HepG2 (cell line): ENCODE data around the gene ALK. TPM values are rescaled to one million over a fixed set of nuclear protein-coding genes. Genes with fewer than 3 reads are reported as not detected.

Experiments
- ATAC-seq: fragments of 200-7000 bp; cut with Tn5 transposase; 3 replicates; pipeline ENCODE4 v1.9.1; 2020; ENCODE audit warnings: mild to moderate bottlenecking, moderate library complexity
- BruUV-seq: library from RNA; stranded (reverse); fragments of 400-500 nt; replicated peaks from 2 replicates; lab custom pipeline; 2021; lab: Mats Ljungman, UMichigan
- CTCF ChIA-PET: fragments of 300-600 bp; formaldehyde crosslinking; extraction: SDS; loops from one replicate; lab custom pipeline; 2021; ENCODE audit warnings: low total read pairs, inconsistent platforms, low intra/inter-chr PET ratio; lab: Yijun Ruan, JAX
- POLR2A ChIA-PET: fragments of 350-600 bp; sonication (Branson Sonifier 250); formaldehyde crosslinking; loops from one replicate; lab custom pipeline; 2020; ENCODE audit warnings: antibody characterized with exemption, inconsistent platforms; lab: Yijun Ruan, JAX
- DNase-seq: peaks from one replicate; pipeline ENCODE4 v3.0.0-alpha.2; 2015; ENCODE audit warnings: low spot score
- FAIRE-seq: peaks from 3 replicates; lab custom pipeline; 2011; peaks lifted over from hg19 to GRCh38; lab: Jason Lieb, UNC
- H2AFZ ChIP-seq: one replicate; pipeline ENCODE4 v1.6.1; 2011; ENCODE audit warnings: low read length, inconsistent platforms
- H3K27ac ChIP-seq: fragments of 300-600 bp; 3 replicates; pipeline ENCODE4 v1.8.0; 2011; ENCODE audit warnings: mixed run types, mild to moderate bottlenecking, mixed read lengths, low read length, inconsistent platforms; ENCODE audit not compliant: insufficient read depth; ENCODE audit errors: extremely low read length
- H3K27me3 ChIP-seq, 2 experiments: fragments of 200-600 bp in 1 of 2; 2 replicates in 1 of 2; 3 replicates in 1 of 2; pipeline versions ENCODE4 v1.6.0 to v1.8.0; 2011; ENCODE audit warnings: low read length in 2 of 2, mild to moderate bottlenecking in 2 of 2, moderate library complexity in 2 of 2, inconsistent platforms in 1 of 2; ENCODE audit not compliant: insufficient read depth in 2 of 2, control insufficient read depth in 1 of 2
- H3K36me3 ChIP-seq, 2 experiments: fragments of 200-600 bp in 1 of 2; replicated peaks in 1 of 2; 2 replicates in 1 of 2; 3 replicates in 1 of 2; pipeline versions ENCODE4 v1.5.1 to v1.8.0; 2011; ENCODE audit warnings: low read length in 2 of 2, inconsistent platforms in 1 of 2; ENCODE audit not compliant: insufficient read depth in 2 of 2, control insufficient read depth in 1 of 2
- H3K4me1 ChIP-seq: 2 replicates; pipeline ENCODE4 v1.5.1; 2012; ENCODE audit warnings: low read length, inconsistent platforms; ENCODE audit not compliant: insufficient read depth
- H3K4me2 ChIP-seq: 2 replicates; pipeline ENCODE4 v1.6.0; 2011; ENCODE audit warnings: low read depth, low read length, inconsistent platforms
- H3K4me3 ChIP-seq, 3 experiments: fragments of 200-600 bp in 1 of 3; sonication (generic), shearing (Covaris generic) in 1 of 3; replicated peaks in 1 of 3; 2 replicates each; pipeline ENCODE4 v1.5.1; 2011 to 2016; ENCODE audit warnings: low read length in 3 of 3, inconsistent platforms in 2 of 3, low read depth in 2 of 3, mild to moderate bottlenecking in 2 of 3, control low read depth in 1 of 3, mixed read lengths in 1 of 3; ENCODE audit not compliant: insufficient read depth in 1 of 3
- H3K79me2 ChIP-seq: one replicate; pipeline ENCODE4 v1.6.1; 2011; ENCODE audit warnings: low read length, inconsistent platforms; ENCODE audit not compliant: insufficient read depth
- H3K9ac ChIP-seq: 2 replicates; pipeline ENCODE4 v1.6.0; 2011; ENCODE audit warnings: mild to moderate bottlenecking, low read depth, low read length, inconsistent platforms; ENCODE audit not compliant: insufficient read depth
- H3K9me3 ChIP-seq: 2 replicates; pipeline ENCODE4 v1.5.1; 2012; ENCODE audit warnings: mild to moderate bottlenecking, low read length
- H4K20me1 ChIP-seq: 2 replicates; pipeline ENCODE4 v1.6.0; 2011; ENCODE audit warnings: inconsistent platforms, mild to moderate bottlenecking, low read length, moderate library complexity; ENCODE audit not compliant: insufficient read depth
- PITX1 ChIP-seq: sonication (generic); formaldehyde crosslinking; IDR thresholded peaks from 2 replicates; pipeline ENCODE4 v1.5.1; 2020; ENCODE audit warnings: mild to moderate bottlenecking, missing genetic modification reagents
- POGZ ChIP-seq: sonication (generic); formaldehyde crosslinking; IDR thresholded peaks from 2 replicates; pipeline ENCODE4 v1.4.0; 2020; ENCODE audit warnings: mild to moderate bottlenecking, missing genetic modification reagents
- RAD51 ChIP-seq: fragments of 450-650 bp; IDR thresholded peaks from 2 replicates; pipeline ENCODE4 v1.6.1; 2016; ENCODE audit warnings: borderline replicate concordance
- SRSF9 ChIP-seq: fragments of 200-400 bp; formaldehyde crosslinking; IDR thresholded peaks from 2 replicates; pipeline ENCODE4 v1.6.1; 2018; ENCODE audit warnings: borderline replicate concordance, mild to moderate bottlenecking, low read depth, low read length; ENCODE audit not compliant: insufficient read depth, poor library complexity, severe bottlenecking
- YY1 ChIP-seq: IDR thresholded peaks from 2 replicates; pipeline ENCODE4 v1.6.1; 2011; ENCODE audit warnings: low read length, low read depth, moderate library complexity, mild to moderate bottlenecking; ENCODE audit not compliant: insufficient read depth, insufficient replicate concordance
- ZBTB7A ChIP-seq: sonication (generic); formaldehyde crosslinking; IDR thresholded peaks from 2 replicates; pipeline ENCODE4 v1.8.0; 2022; ENCODE audit warnings: mild to moderate bottlenecking, missing genetic modification reagents
- ZNF552 ChIP-seq: sonication (generic); formaldehyde crosslinking; IDR thresholded peaks from 2 replicates; pipeline ENCODE4 v1.9.0; 2022; ENCODE audit warnings: missing genetic modification reagents, mild to moderate bottlenecking, borderline replicate concordance
- ZNF567 ChIP-seq: sonication (generic); formaldehyde crosslinking; IDR thresholded peaks from 2 replicates; pipeline ENCODE4 v1.8.1; 2023; ENCODE audit warnings: mild to moderate bottlenecking, missing genetic modification reagents, borderline replicate concordance
- ZNF678 ChIP-seq: sonication (generic); formaldehyde crosslinking; IDR thresholded peaks from 2 replicates; pipeline ENCODE4 v1.4.0; 2020; ENCODE audit warnings: mild to moderate bottlenecking, missing genetic modification reagents
- ZNF878 ChIP-seq: sonication (generic); formaldehyde crosslinking; IDR thresholded peaks from 2 replicates; pipeline ENCODE4 v1.8.1; 2023; ENCODE audit warnings: mild to moderate bottlenecking, missing genetic modification reagents, moderate library complexity
- WGBS: methylation state at CpG from one replicate; pipeline ENCODE4 v1.1.6; 2017; ENCODE audit warnings: low lambda C conversion rate; 5-methylcytosine and 5-hydroxymethylcytosine counted together
- in situ Hi-C: cut with HindIII; loops from 2 replicates; pipeline ENCODE4 v1.10.0; 2017; ENCODE audit warnings: low pct_unique_long_range_greater_than_20kb; ENCODE audit not compliant: extremely low pct_ligation_motif_present
- intact Hi-C: fragments of 100-400 bp; cut with micrococcal nuclease; formaldehyde crosslinking; loops from one replicate; pipeline ENCODE4 v1.10.0; 2022; ENCODE audit not compliant: unreplicated experiment
- polyA plus RNA-seq, 8 experiments: library from polyadenylated mRNA; depleted of rRNA in 3 of 8; stranded (reverse) in 7 of 8; unstranded in 1 of 8; fragments of >200 nt; fragmentation: Illumina TruSeq in 4 of 8; extraction: Trizol in 4 of 8; gene quantifications; 2 replicates each; pipeline versions ENCODE4 v1.2.1 to v1.2.3, GENCODE V29; 2011 to 2016; ENCODE audit warnings: low read depth in 4 of 8, missing spikeins in 1 of 8, mixed read lengths in 1 of 8; ENCODE audit not compliant: insufficient read depth in 1 of 8
- total RNA-seq, 5 experiments: library from RNA; depleted of rRNA; stranded (reverse); fragments of >200 nt; fragmentation: Illumina TruSeq; extraction: Trizol; gene quantifications; 2 replicates each; pipeline ENCODE4 v1.2.3, GENCODE V29; 2016; ENCODE audit warnings: low read depth in 1 of 5
- TF ChIP-seq, protein P1 (sequence below): sonication (generic); formaldehyde crosslinking; IDR thresholded peaks from 2 replicates; pipeline ENCODE4 v1.4.0; 2020; ENCODE audit warnings: missing genetic modification reagents, borderline replicate concordance
- TF ChIP-seq, protein P2 (sequence below): IDR thresholded peaks from 2 replicates; pipeline ENCODE4 v1.6.1; 2012; ENCODE audit warnings: low read depth, low read length, improper control_type of control experiment
- TF ChIP-seq, protein P3 (sequence below), 2 experiments: sonication (generic) in 1 of 2; formaldehyde crosslinking in 1 of 2; IDR thresholded peaks; 2 replicates each; pipeline versions ENCODE4 v1.4.0 to v1.6.1; 2018 to 2020; ENCODE audit warnings: missing genetic modification reagents in 2 of 2, borderline replicate concordance in 1 of 2, low read depth in 1 of 2, mild to moderate bottlenecking in 1 of 2, missing biosample characterization in 1 of 2

ALK gene
- total and polyA plus RNA-seq, 2 of the 13 experiments (the other 11 are each of a cell fraction or from before 2014, with no cell fraction given): not detected

GRCh38 chr2:29284671-29285070 is 636.7 kb downstream of the ALK start:
- DNase-seq (no peak), ATAC-seq (no peak), FAIRE-seq (no peak)
- Histone ChIP-seq H3K9me3 (no peaks in the 10 kb centered on the region), H3K4me2 (no peak overlapping the region), H3K27me3 (no peaks in the 10 kb centered on the region; a peak in 2 of 5 replicates), H3K79me2 (no peaks in the 10 kb centered on the region), H3K4me1 (no peaks in the 10 kb centered on the region), H3K36me3 (no peaks in the 10 kb centered on the region), H3K27ac (no peak overlapping the region), H4K20me1 (no peaks in the 10 kb centered on the region), H2AFZ (no peak overlapping the region), H3K4me3 (no peak overlapping the region), H3K9ac (no peak overlapping the region)
- ChIA-PET CTCF (no interaction called here), POLR2A (no interaction called here)
- TF ChIP-seq RAD51 (no peak), ZNF552 (CRISPR knock-in tag) (no peak)
- TF ChIP-seq, protein P1, sequence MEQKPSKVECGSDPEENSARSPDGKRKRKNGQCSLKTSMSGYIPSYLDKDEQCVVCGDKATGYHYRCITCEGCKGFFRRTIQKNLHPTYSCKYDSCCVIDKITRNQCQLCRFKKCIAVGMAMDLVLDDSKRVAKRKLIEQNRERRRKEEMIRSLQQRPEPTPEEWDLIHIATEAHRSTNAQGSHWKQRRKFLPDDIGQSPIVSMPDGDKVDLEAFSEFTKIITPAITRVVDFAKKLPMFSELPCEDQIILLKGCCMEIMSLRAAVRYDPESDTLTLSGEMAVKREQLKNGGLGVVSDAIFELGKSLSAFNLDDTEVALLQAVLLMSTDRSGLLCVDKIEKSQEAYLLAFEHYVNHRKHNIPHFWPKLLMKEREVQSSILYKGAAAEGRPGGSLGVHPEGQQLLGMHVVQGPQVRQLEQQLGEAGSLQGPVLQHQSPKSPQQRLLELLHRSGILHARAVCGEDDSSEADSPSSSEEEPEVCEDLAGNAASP (CRISPR knock-in tag): no peak
- no TSS peak for BruUV-seq
- 30% methylated on average over 10 of the region's 10 CpGs for WGBS
- intact Hi-C loops (no loop called here), in situ Hi-C loops (no loop called here)

GRCh38 chr2:29281916-29282247 is 639.5 kb downstream of the ALK start:
- no peak overlapping the region for H3K4me2 ChIP-seq
- in situ Hi-C loops (no loop called here), intact Hi-C loops (no loop called here)
- H3K9ac ChIP-seq: no peak overlapping the region
- 3% methylated on average over 3 of the region's 3 CpGs for whole genome bisulfite sequencing
- no peak overlapping the region for H3K4me3 ChIP-seq
- DNase-seq (no peak), FAIRE-seq (no peak), ATAC-seq (no peak)
- H3K9me3 ChIP-seq: no peaks in the 10 kb centered on the region
- no peak overlapping the region for H2AFZ ChIP-seq
- H4K20me1 ChIP-seq: no peaks in the 10 kb centered on the region
- H3K36me3 ChIP-seq: no peaks in the 10 kb centered on the region
- no peaks in the 10 kb centered on the region; a peak in 3 of 5 replicates for H3K27me3 ChIP-seq
- H3K27ac ChIP-seq: no peak overlapping the region
- TF ChIP-seq, protein P2, sequence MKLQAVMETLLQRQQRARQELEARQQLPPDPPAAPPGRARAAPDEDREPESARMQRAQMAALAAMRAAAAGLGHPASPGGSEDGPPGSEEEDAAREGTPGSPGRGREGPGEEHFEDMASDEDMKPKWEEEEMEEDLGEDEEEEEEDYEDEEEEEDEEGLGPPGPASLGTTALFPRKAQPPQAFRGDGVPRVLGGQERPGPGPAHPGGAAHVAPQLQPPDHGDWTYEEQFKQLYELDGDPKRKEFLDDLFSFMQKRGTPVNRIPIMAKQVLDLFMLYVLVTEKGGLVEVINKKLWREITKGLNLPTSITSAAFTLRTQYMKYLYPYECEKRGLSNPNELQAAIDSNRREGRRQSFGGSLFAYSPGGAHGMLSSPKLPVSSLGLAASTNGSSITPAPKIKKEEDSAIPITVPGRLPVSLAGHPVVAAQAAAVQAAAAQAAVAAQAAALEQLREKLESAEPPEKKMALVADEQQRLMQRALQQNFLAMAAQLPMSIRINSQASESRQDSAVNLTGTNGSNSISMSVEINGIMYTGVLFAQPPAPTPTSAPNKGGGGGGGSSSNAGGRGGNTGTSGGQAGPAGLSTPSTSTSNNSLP: no peak
- TF ChIP-seq ZBTB7A (CRISPR knock-in tag) (no peak), POGZ (no peak), PITX1 (CRISPR knock-in tag) (no peak), ZNF678 (CRISPR knock-in tag) (no peak), ZNF878 (CRISPR knock-in tag) (no peak), YY1 (no peak), ZNF567 (CRISPR knock-in tag) (no peak), SRSF9 (no peak)
- TF ChIP-seq, protein P3, sequence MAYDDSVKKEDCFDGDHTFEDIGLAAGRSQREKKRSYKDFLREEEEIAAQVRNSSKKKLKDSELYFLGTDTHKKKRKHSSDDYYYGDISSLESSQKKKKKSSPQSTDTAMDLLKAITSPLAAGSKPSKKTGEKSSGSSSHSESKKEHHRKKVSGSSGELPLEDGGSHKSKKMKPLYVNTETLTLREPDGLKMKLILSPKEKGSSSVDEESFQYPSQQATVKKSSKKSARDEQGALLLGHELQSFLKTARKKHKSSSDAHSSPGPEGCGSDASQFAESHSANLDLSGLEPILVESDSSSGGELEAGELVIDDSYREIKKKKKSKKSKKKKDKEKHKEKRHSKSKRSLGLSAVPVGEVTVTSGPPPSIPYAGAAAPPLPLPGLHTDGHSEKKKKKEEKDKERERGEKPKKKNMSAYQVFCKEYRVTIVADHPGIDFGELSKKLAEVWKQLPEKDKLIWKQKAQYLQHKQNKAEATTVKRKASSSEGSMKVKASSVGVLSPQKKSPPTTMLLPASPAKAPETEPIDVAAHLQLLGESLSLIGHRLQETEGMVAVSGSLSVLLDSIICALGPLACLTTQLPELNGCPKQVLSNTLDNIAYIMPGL (CRISPR knock-in tag; IDR thresholded peaks at IDR 0.05; ENCODE audit: borderline replicate concordance in 1 of 2, low read depth in 1 of 2): no peak
- POLR2A ChIA-PET: no interaction called here
- CTCF ChIA-PET: no interaction called here
- no peaks in the 10 kb centered on the region for H3K79me2 ChIP-seq
- no peaks in the 10 kb centered on the region for H3K4me1 ChIP-seq
- BruUV-seq: no TSS peak
